Measurements from ENCODE around the gene RREB1. TPM values are rescaled to one million over a fixed set of nuclear protein-coding genes. Genes with fewer than 3 reads are reported as not detected.

RREB1 gene
- total and polyA plus RNA-seq, 12 donors = 3.0 to 47.1 (median 36.1) TPM

DNA sequence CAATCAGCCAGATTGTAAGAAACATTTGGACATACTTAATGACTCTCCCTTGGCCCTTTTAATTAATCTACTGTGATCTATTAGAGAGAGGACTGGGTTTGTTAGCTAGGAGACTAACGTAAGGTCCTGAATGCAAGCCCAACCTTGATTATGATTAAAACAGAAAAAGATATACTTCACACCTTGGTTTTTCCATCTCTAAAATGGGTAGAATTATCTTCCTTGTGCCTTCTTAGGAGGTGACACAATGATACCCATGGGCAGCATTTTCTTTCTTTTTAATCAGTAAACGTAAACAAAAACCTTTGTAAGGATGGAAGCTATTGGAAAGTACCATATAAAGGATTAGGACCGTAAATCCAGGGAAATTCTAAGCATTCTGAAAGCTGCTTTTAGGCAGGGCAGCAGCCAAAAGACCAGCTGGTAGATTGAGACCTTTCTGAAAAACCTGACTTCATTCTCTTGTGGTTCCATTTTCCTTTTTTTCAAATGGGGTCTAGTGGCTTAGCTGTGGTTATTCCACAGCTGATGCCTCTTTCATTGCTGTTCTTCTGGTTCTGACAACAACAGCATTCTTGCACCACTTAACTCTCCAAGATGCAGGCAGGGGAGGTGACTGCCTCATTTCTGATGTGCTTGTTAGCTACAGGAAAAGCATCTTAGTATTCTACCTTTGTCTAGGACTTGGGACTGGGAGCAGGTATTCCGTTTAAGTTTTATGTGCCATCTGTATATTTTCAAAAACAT lies 27.4 kb downstream of the RREB1 start:
- peaks cover 0 to 13% (median 0%) of the 10 kb centered on the region in 9 donors for H3K36me3 ChIP-seq
- H3K9me3 ChIP-seq = no peaks in the 10 kb centered on the region
- peaks cover 13 to 76% (median 50%) of the 10 kb centered on the region in 9 donors for H3K4me1 ChIP-seq
- H3K4me3 ChIP-seq = no peak overlapping the region
- TF ChIP-seq, protein P1, sequence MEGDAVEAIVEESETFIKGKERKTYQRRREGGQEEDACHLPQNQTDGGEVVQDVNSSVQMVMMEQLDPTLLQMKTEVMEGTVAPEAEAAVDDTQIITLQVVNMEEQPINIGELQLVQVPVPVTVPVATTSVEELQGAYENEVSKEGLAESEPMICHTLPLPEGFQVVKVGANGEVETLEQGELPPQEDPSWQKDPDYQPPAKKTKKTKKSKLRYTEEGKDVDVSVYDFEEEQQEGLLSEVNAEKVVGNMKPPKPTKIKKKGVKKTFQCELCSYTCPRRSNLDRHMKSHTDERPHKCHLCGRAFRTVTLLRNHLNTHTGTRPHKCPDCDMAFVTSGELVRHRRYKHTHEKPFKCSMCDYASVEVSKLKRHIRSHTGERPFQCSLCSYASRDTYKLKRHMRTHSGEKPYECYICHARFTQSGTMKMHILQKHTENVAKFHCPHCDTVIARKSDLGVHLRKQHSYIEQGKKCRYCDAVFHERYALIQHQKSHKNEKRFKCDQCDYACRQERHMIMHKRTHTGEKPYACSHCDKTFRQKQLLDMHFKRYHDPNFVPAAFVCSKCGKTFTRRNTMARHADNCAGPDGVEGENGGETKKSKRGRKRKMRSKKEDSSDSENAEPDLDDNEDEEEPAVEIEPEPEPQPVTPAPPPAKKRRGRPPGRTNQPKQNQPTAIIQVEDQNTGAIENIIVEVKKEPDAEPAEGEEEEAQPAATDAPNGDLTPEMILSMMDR (IDR thresholded peaks at IDR 0.05) = no peak
- H3K27me3 ChIP-seq = no peaks in the 10 kb centered on the region
- 90 to 92% methylated on average over 4 of the region's 4 CpGs for WGBS, 2 donors
- intact Hi-C loops (cut with DNase I) = no loop called here
- ATAC-seq (no peak), DNase-seq (no peak)
- H3K27ac ChIP-seq = no peak overlapping the region

DNA sequence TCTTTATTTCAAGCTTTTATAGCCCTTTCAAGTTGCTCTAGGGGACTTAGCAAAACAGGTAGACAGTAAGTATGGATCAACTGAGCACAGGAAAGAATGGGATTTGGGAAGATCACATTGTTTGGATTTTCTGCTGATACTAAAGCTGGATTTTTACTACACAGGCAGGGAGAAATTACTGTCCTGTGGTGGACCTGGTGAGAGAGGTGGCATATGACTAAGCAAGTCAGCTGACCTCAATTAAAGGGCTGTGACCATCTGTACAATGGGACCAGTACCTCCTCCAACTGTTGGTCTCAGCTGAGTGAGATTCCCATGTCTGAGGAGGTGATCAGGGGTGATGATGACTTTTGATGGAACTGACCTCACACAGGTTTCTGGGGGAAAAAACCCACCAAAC lies 28.0 kb downstream of the RREB1 start:
- no peak for ATAC-seq
- H3K27ac ChIP-seq = no peak overlapping the region

DNA sequence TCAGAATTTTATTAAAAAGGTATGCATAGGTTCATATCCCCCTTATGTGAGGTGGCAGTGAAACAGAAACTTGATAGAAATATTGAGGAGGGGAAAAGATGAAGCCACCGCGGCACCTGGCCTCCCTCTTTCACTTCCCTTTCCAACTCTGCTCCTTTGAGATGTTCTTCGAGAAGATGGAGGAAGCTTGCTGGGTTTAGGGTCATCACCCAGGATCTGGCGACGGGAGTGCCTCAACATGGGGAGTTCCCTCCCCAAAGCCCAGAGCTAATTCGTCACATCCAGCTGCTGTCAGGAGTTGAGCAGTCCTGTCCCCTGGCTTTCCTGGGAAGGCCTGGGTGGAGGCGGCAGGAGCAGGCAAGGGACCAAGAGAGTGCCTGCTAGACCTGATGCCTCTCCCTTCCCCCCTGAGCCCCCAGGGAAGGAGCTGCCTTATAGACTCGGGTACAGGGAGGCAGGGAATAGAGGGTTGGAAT lies 29.1 kb downstream of the RREB1 start:
- peaks cover 13 to 73% (median 51%) of the 10 kb centered on the region in 9 donors for H3K4me1 ChIP-seq
- ATAC-seq (no peak), DNase-seq (no peak)
- H3K4me3 ChIP-seq = peak overlapping the region in 1 of 10 donors; percentile 21
- H3K27ac ChIP-seq = peak overlapping the region in 8 of 10 donors; percentile 45 to 99 (median 66)
- H3K9me3 ChIP-seq = no peaks in the 10 kb centered on the region
- WGBS, 2 donors = 69 to 71% methylated on average over 8 of the region's 8 CpGs
- intact Hi-C loops (cut with DNase I) = no loop called here
- no peaks in the 10 kb centered on the region for H3K27me3 ChIP-seq
- H3K36me3 ChIP-seq = peaks cover 0 to 13% (median 0%) of the 10 kb centered on the region in 9 donors
- TF ChIP-seq, protein P1 (IDR thresholded peaks at IDR 0.05) = no peak

More for the DNA sequence above, 28.0 kb downstream of the RREB1 start:
- no peak for DNase-seq
- Histone ChIP-seq H3K36me3 (peaks cover 0 to 13% (median 0%) of the 10 kb centered on the region in 9 donors), H3K4me3 (no peak overlapping the region), H3K9me3 (no peaks in the 10 kb centered on the region), H3K4me1 (peaks cover 13 to 76% (median 50%) of the 10 kb centered on the region in 9 donors), H3K27me3 (no peaks in the 10 kb centered on the region)
- intact Hi-C loops (cut with DNase I) = no loop called here
- TF ChIP-seq, protein P1 (IDR thresholded peaks at IDR 0.05) = no peak

DNA sequence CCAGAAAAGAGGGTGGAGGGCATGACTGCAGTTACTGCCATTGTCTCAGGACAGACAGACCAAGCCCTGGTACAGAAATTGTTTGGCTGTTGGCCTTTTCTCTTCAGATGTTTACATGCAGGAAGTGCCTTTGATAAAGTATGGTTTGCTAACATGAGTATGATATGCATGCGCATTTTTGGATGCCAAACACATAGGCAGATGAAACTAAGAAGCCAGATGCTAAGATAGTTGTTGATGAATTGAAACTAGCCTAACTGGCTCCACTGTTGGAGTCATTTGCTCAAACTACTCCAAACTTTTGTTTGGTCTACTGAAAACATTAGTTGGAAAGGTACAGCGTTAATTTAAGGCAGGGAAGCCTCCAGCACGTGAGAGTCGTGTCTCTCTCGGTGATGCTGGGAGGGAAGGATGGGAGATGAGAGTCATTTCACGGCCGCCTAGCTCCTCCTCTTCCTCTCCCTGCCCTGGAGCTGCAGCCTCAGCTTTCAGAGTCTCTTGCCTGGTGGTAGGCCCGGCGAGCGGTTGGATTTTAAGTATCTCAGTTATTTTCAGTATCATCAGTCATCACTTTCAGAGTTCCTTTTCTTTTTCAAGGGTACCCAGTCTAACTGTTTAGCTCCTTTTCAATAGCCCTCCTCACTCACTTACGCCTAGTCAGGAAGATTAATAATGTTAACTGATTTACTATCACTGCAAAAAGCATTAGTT lies 29.7 kb downstream of the RREB1 start:
- no peaks in the 10 kb centered on the region for H3K27me3 ChIP-seq
- intact Hi-C loops (cut with DNase I) = no loop called here
- H3K36me3 ChIP-seq = peaks cover 0 to 10% (median 0%) of the 10 kb centered on the region in 9 donors
- H3K27ac ChIP-seq = peak overlapping the region; percentile 16 to 99 (median 66)
- peak; percentile 53 to 59 for DNase-seq
- no peaks in the 10 kb centered on the region for H3K9me3 ChIP-seq
- H3K4me3 ChIP-seq = peak overlapping the region in 5 of 10 donors; percentile 6 to 21 (median 18)
- 10 to 12% methylated on average over 11 of the region's 11 CpGs for WGBS, 2 donors
- peaks cover 13 to 74% (median 53%) of the 10 kb centered on the region in 9 donors for H3K4me1 ChIP-seq
- TF ChIP-seq, protein P1 (IDR thresholded peaks at IDR 0.05) = no peak
- peak; percentile 33 to 57 (median 46) for ATAC-seq

All from heart right ventricle (tissue), 16 donors.